ENCODE data around the gene MOB1B.
A peak's percentile ranks its signal among the peaks of the same experiment; 100 is the strongest.

DNA sequence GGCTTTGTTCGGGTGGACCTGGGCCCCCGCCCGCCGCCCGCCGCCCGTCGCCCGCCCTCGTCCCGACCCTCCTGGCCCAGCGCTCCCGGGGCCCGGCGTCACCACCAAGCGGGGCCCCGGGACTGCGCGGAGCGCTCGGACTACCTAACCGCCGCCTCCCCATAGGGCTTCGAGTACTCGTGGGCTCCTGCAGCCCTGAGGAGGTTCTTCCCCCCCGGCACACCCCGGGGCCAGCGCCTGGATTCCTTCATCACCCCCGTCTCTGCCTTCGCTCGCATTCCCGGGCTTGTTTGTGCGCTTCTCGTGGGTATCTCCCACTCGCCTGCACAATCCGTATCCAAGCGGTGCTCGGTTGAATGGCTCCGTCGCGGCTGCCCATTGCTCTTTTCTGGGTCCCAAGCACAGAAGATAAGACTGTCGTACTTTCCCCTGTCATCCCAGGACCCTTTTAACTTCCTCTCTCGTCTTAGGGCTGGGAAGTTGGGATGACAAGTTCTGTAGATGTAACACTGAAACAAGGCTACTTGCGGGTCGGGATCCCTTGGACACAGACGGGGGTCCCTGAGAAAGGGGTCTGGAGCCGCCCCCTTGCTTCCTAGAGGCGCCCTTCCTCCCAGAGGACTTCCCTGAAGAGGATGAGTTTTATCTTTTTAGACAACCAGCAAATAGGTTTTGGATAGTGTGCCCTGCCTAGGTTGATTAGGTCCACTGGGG is 565 bp downstream of the MOB1B start:
- TF ChIP-seq, protein P1, sequence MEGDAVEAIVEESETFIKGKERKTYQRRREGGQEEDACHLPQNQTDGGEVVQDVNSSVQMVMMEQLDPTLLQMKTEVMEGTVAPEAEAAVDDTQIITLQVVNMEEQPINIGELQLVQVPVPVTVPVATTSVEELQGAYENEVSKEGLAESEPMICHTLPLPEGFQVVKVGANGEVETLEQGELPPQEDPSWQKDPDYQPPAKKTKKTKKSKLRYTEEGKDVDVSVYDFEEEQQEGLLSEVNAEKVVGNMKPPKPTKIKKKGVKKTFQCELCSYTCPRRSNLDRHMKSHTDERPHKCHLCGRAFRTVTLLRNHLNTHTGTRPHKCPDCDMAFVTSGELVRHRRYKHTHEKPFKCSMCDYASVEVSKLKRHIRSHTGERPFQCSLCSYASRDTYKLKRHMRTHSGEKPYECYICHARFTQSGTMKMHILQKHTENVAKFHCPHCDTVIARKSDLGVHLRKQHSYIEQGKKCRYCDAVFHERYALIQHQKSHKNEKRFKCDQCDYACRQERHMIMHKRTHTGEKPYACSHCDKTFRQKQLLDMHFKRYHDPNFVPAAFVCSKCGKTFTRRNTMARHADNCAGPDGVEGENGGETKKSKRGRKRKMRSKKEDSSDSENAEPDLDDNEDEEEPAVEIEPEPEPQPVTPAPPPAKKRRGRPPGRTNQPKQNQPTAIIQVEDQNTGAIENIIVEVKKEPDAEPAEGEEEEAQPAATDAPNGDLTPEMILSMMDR (IDR thresholded peaks at IDR 0.05), result peak in 1 of 4 experiments; percentile 0
- TF ChIP-seq POLR2A (IDR thresholded peaks at IDR 0.05), result no peak
